ENCODE data around the gene DPH2. TPM values are rescaled to one million over a fixed set of nuclear protein-coding genes. Genes with fewer than 3 reads are reported as not detected.

The DPH2 gene
- total and polyA plus RNA-seq, 2 of the 8 experiments (the other 6 are each of a cell fraction or from before 2014, with no cell fraction given): 64.9 to 92.1 TPM

DNA sequence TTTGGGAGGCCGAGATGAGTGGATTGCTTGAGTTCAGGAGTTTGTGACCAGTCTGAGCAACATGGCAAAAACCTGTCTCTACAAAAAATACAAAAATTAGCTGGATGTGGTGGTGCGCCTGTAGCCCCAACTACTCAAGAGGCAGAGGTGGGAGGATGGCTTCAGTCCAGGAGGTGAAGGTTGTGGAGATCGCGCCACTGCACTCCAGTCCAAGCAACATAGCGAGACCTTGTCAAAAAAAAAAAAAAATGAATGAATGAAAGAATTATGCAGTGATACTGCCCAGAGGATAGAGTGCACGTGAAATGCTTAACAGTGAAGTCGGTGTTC, 429 bp upstream of the DPH2 start:
- H3K18ac ChIP-seq (ENCODE audit: extremely low read depth, low read length): no peak overlapping the region
- no peaks in the 10 kb centered on the region for H3K9me3 ChIP-seq (ENCODE audit: insufficient read depth in 2 of 2, low read depth in 1 of 2, low read length in 1 of 2)
- no peak overlapping the region for H3K9ac ChIP-seq (replicated peaks in 1 of 4; ENCODE audit: extremely low read depth in 1 of 4, low read depth in 3 of 4, low read length in 3 of 4)
- CTCF ChIA-PET (ENCODE audit: partially characterized antibody): interaction anchor here (1.2 to 9.2 kb wide), 8 partner anchors 14 to 205 kb away, joined by 4 to 79 read pairs (median 6); partner anchors contain the start of gene IPO13
- H3K36me3 ChIP-seq (ENCODE audit: control insufficient read depth in 2 of 4, insufficient read depth in 4 of 4, low read length in 3 of 4): peaks cover 0 to 14% (median 8%) of the 10 kb centered on the region in 4 experiments; a peak in 4 of 8 replicates
- no peak overlapping the region for H3K23ac ChIP-seq (ENCODE audit: insufficient read length)
- H3K79me2 ChIP-seq (ENCODE audit: control insufficient read depth in 1 of 2, insufficient read depth in 2 of 2, low read length in 2 of 2): peaks cover 0 to 12% of the 10 kb centered on the region in 2 experiments; a peak in 2 of 4 replicates
- no peak overlapping the region for H2BK12ac ChIP-seq (ENCODE audit: low read depth, low read length)
- H3K27ac ChIP-seq (ENCODE audit: low read depth, low read length): no peak overlapping the region
- H3K4ac ChIP-seq (replicated peaks; ENCODE audit: insufficient read length, low read depth, low read length): peak overlapping the region; percentile 27
- TF ChIP-seq SAP30 (IDR thresholded peaks at IDR 0.05; ENCODE audit: insufficient read depth, insufficient replicate concordance, low read length) (no peak), ZNF274 (IDR thresholded peaks at IDR 0.05; ENCODE audit: borderline replicate concordance, extremely low read depth, low read length) (no peak), SIX5 (IDR thresholded peaks at IDR 0.05; ENCODE audit: low read depth, low read length) (no peak), EP300 (IDR thresholded peaks at IDR 0.05; ENCODE audit: borderline replicate concordance in 1 of 2, low read depth in 2 of 2, low read length in 2 of 2) (no peak), JUN (IDR thresholded peaks at IDR 0.05; ENCODE audit: low read depth, low read length) (no peak), CBX8 (IDR thresholded peaks at IDR 0.05; ENCODE audit: borderline replicate concordance, low read depth, low read length) (no peak), HDAC6 (IDR thresholded peaks at IDR 0.05; ENCODE audit: low read depth, low read length) (no peak)
- TF ChIP-seq, protein P1, sequence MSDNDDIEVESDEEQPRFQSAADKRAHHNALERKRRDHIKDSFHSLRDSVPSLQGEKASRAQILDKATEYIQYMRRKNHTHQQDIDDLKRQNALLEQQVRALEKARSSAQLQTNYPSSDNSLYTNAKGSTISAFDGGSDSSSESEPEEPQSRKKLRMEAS (IDR thresholded peaks at IDR 0.05): no peak
- FAIRE-seq (no peak), DNase-seq (ENCODE audit: low read depth in 1 of 2, low spot score in 2 of 2) (no peak)
- no peak overlapping the region for H2BK15ac ChIP-seq (ENCODE audit: low read length)
- H4K5ac ChIP-seq (ENCODE audit: insufficient read length, low read depth, low read length): no peak overlapping the region
- H3K23me2 ChIP-seq (ENCODE audit: low read depth, low read length): peaks cover 18% of the 10 kb centered on the region
- H3K4me3 ChIP-seq (ENCODE audit: extremely low read depth in 1 of 4, insufficient read depth in 2 of 4, low read depth in 3 of 4, low read length in 4 of 4): peak overlapping the region in 3 of 4 experiments; percentile 35 to 100 (median 95); a peak in 5 of 8 replicates
- no peak overlapping the region for H4K91ac ChIP-seq (replicated peaks; ENCODE audit: insufficient read length, low read length)
- H2BK20ac ChIP-seq (ENCODE audit: low read length): no peak overlapping the region
- no peaks in the 10 kb centered on the region for H3K27me3 ChIP-seq (replicated peaks in 1 of 4; ENCODE audit: control insufficient read depth in 3 of 4, extremely low read depth in 1 of 4, insufficient read depth in 3 of 4, low read length in 3 of 4)
- H3K56ac ChIP-seq (replicated peaks; ENCODE audit: insufficient read length, low read depth, low read length): no peak overlapping the region
- 0 out of 2 replicates have a peak, but pooled peaks cover 4% of the 10 kb centered on the region for H3K79me1 ChIP-seq (ENCODE audit: low read depth, low read length)
- H3K4me2 ChIP-seq (ENCODE audit: insufficient read depth in 1 of 2, low read depth in 2 of 2, low read length in 2 of 2): peak overlapping the region; percentile 64 to 69
- no peak overlapping the region for H2BK120ac ChIP-seq (replicated peaks; ENCODE audit: low read depth, low read length)
- H3K4me1 ChIP-seq (replicated peaks in 1 of 4; ENCODE audit: control insufficient read depth in 3 of 4, insufficient read depth in 4 of 4, low read length in 3 of 4): peaks cover 0 to 10% (median 5%) of the 10 kb centered on the region in 4 experiments; a peak in 5 of 7 replicates
- WGBS, 2 experiments (ENCODE audit: extremely low coverage in 1 of 2, insufficient coverage in 1 of 2, insufficient read length in 1 of 2, insufficient replicate concordance in 2 of 2, low coverage in 1 of 2, low lambda C conversion rate in 2 of 2, missing lambda C conversion rate in 1 of 2): 55% methylated on average over 7 of the region's 7 CpGs; no CpG with 5 or more reads in 1 of the 2 experiments
- no peak overlapping the region for H4K8ac ChIP-seq (ENCODE audit: extremely low read depth, insufficient read depth, low read length)
- H2AFZ ChIP-seq (ENCODE audit: low read length): no peak overlapping the region
- POLR2A ChIA-PET (ENCODE audit: partially characterized antibody): interaction anchor here (1.3 to 12.9 kb wide), 5 partner anchors 10 to 22 kb away, joined by 5 to 189 read pairs (median 10); partner anchors contain the start of genes CCDC24 and IPO13
- no peak overlapping the region for H2BK5ac ChIP-seq (ENCODE audit: low read depth, low read length)
- no peak overlapping the region for H2AK5ac ChIP-seq (ENCODE audit: low read depth, low read length)
- no peak overlapping the region for H3K14ac ChIP-seq (ENCODE audit: insufficient read length)
- H4K20me1 ChIP-seq (replicated peaks in 1 of 2; ENCODE audit: control insufficient read depth in 1 of 2, insufficient read depth in 2 of 2, low read length in 2 of 2): peaks cover 2 to 7% of the 10 kb centered on the region in 2 experiments

Data from H1 (cell line).